HCT116 (cell line): ENCODE results near the gene ALDOC.

Experiments
- CTCF ChIP-seq, 3 experiments: fragments of 200-600 bp in 1 of 3; sonication (generic) in 1 of 3; IDR thresholded peaks in 2 of 3; conservative IDR thresholded peaks in 1 of 3; 2 replicates each; pipeline ENCODE4 v1.5.1; 2012 to 2017; ENCODE audit warnings: low read depth in 2 of 3, low read length in 2 of 3, antibody characterized with exemption in 1 of 3, borderline replicate concordance in 1 of 3, control low read depth in 1 of 3, mild to moderate bottlenecking in 1 of 3, mixed read lengths in 1 of 3, mixed run types in 1 of 3, moderate library complexity in 1 of 3; ENCODE audit not compliant: insufficient read depth in 1 of 3
- JUND ChIP-seq: IDR thresholded peaks from 2 replicates; pipeline ENCODE4 v1.6.1; 2012
- POLR2A ChIP-seq: IDR thresholded peaks from 2 replicates; pipeline ENCODE4 v1.7.0; 2011; ENCODE audit warnings: borderline replicate concordance; ENCODE audit not compliant: insufficient read depth, insufficient read length; ENCODE audit errors: extremely low read depth
- TF ChIP-seq, protein P1 (sequence below): IDR thresholded peaks from 2 replicates; pipeline ENCODE4 v1.6.1; 2012; ENCODE audit warnings: low read depth

DNA sequence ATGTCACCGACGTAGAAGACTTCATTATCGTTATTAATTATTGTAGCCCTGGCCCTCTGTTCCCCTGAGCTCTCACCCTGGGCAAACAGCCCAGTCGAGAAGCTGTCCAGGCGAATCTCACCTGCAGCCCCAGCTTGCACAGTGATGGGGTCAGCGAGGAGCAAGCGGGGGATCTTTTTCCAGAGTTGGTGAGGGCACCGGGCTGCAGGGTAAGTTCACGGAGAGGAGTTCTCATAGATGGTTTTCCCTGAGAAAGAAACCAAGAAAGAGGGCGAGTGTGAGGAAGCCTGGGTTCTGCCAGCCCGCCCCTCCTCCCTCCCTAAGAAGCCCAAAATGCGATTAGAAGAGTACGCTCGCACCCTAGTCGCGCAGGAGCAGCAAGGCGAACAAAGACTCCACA, 21.7 kb upstream of the ALDOC start:
- TF ChIP-seq CTCF (IDR thresholded peaks at IDR 0.05 in 2 of 3, conservative IDR thresholded peaks at IDR 0.05 in 1 of 3; ENCODE audit: borderline replicate concordance in 1 of 3, insufficient read depth in 1 of 3, low read depth in 2 of 3, low read length in 2 of 3) (no peak), POLR2A (no peak), JUND (no peak)
- TF ChIP-seq, protein P1, sequence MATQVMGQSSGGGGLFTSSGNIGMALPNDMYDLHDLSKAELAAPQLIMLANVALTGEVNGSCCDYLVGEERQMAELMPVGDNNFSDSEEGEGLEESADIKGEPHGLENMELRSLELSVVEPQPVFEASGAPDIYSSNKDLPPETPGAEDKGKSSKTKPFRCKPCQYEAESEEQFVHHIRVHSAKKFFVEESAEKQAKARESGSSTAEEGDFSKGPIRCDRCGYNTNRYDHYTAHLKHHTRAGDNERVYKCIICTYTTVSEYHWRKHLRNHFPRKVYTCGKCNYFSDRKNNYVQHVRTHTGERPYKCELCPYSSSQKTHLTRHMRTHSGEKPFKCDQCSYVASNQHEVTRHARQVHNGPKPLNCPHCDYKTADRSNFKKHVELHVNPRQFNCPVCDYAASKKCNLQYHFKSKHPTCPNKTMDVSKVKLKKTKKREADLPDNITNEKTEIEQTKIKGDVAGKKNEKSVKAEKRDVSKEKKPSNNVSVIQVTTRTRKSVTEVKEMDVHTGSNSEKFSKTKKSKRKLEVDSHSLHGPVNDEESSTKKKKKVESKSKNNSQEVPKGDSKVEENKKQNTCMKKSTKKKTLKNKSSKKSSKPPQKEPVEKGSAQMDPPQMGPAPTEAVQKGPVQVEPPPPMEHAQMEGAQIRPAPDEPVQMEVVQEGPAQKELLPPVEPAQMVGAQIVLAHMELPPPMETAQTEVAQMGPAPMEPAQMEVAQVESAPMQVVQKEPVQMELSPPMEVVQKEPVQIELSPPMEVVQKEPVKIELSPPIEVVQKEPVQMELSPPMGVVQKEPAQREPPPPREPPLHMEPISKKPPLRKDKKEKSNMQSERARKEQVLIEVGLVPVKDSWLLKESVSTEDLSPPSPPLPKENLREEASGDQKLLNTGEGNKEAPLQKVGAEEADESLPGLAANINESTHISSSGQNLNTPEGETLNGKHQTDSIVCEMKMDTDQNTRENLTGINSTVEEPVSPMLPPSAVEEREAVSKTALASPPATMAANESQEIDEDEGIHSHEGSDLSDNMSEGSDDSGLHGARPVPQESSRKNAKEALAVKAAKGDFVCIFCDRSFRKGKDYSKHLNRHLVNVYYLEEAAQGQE, result no peak
